ENCODE measurements around the gene FYB1. TPM values are rescaled to one million over a fixed set of nuclear protein-coding genes. Genes with fewer than 3 reads are reported as not detected.
"Not testable (repeated sequence)": the region's sequence is repeated elsewhere in the genome, so short reads cannot be mapped to it uniquely, and the experiment has no call there.

The FYB1 gene
- total and polyA plus RNA-seq, 4 donors: 4.6 to 18.6 (median 9.3) TPM

DNA sequence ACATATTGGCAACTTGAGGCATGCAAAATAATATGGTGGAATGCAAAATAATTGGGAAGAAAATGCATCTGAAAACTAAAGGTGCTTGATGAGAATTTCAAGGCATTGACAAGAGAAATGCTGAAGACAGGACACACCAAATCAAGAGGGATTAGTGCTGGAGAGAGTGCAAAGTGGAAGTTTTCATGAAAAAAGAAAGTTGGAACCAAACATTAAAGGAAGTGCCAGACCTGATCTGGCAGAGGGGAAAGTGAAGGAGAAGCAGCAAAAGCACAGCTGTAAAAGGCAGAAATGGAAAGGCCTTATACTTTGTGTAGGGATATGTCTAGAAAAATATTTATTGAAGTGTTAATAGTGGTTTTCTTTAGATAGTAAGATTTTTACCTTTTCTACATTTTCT, 35.3 kb upstream of the FYB1 start:
- Histone ChIP-seq H3K4me3 (ENCODE audit: low read depth, low read length) (no peak overlapping the region), H3K4me1 (ENCODE audit: control insufficient read depth, insufficient read depth, low read length) (no peaks in the 10 kb centered on the region), H3K27me3 (ENCODE audit: control insufficient read depth, insufficient read depth, low read length) (no peaks in the 10 kb centered on the region), H3K27ac (ENCODE audit: low read depth, low read length) (no peak overlapping the region), H3K9me3 (ENCODE audit: control insufficient read depth, insufficient read depth, low read length) (no peaks in the 10 kb centered on the region), H3K36me3 (ENCODE audit: control insufficient read depth, insufficient read depth, low read length) (no peaks in the 10 kb centered on the region)
- DNase-seq (ENCODE audit: low read depth in 4 of 6, low spot score in 6 of 6): no peak

DNA sequence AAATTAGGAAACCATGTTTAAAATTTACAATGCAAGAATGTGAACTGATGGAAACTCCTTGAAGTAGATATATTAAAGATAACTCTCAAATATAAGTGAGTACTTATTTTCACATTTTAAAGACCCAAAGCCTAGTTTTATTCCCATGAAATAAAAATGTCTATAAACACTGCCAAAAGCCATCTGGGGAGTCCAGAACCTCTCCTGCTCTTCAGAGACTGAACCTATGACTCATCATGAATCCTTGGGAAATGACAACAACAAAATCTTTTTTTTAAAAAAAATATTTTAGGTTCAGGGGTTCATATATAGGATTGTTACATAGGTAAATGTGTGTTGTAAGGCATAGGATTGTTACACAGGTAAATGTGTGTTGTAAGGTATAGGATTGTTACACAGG, 33.8 kb upstream of the FYB1 start:
- Histone ChIP-seq H3K4me3 (ENCODE audit: low read depth, low read length) (no peak overlapping the region), H3K27ac (ENCODE audit: low read depth, low read length) (no peak overlapping the region), H3K9me3 (ENCODE audit: control insufficient read depth, insufficient read depth, low read length) (no peaks in the 10 kb centered on the region), H3K36me3 (ENCODE audit: control insufficient read depth, insufficient read depth, low read length) (no peaks in the 10 kb centered on the region), H3K27me3 (ENCODE audit: control insufficient read depth, insufficient read depth, low read length) (no peaks in the 10 kb centered on the region), H3K4me1 (ENCODE audit: control insufficient read depth, insufficient read depth, low read length) (no peaks in the 10 kb centered on the region)
- DNase-seq (ENCODE audit: low read depth in 4 of 6, low spot score in 6 of 6): no peak

DNA sequence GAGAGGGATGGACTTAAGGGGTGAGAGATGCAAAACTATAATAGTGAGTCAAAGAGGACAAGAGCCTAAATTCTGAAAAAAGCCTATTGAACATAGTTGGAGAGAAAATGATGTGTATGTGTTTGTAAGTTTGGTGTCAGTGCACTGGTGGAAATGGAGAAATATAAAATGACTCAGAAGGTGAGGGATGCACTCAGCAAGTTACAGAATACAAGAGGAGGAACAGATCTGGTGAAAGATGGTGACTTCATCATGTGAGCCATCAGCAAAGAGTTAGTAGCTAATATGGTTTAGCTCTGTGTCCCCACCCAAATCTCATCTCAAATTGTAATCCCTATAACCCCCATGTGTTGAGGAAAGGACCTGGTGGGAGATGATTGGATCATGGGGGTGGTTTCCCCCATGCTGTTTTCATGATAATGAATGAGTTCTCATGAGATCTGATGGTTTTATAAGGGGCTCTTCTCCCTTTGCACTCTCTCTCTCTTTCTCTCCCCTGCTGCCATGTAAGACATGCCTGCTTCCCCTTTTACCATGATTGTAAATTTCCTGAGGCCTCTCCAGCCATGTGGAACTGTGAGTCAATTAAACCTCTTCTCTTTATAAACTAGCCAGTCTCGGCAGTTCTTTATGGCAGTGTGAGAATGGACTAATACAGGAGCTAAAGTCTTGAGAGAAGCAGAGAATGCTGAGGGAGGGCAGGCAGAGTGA, 30.4 kb upstream of the FYB1 start:
- no peak for DNase-seq (ENCODE audit: low read depth in 4 of 6, low spot score in 6 of 6)
- no peaks in the 10 kb centered on the region for H3K4me1 ChIP-seq (ENCODE audit: control insufficient read depth, insufficient read depth, low read length)
- no peaks in the 10 kb centered on the region for H3K36me3 ChIP-seq (ENCODE audit: control insufficient read depth, insufficient read depth, low read length)
- H3K27ac ChIP-seq (ENCODE audit: low read depth, low read length): no peak overlapping the region
- 38% methylated on average over 1 of the region's 1 CpG for WGBS (ENCODE audit: insufficient coverage)
- no peaks in the 10 kb centered on the region for H3K27me3 ChIP-seq (ENCODE audit: control insufficient read depth, insufficient read depth, low read length)
- no peak overlapping the region for H3K4me3 ChIP-seq (ENCODE audit: low read depth, low read length)
- no peaks in the 10 kb centered on the region for H3K9me3 ChIP-seq (ENCODE audit: control insufficient read depth, insufficient read depth, low read length)

DNA sequence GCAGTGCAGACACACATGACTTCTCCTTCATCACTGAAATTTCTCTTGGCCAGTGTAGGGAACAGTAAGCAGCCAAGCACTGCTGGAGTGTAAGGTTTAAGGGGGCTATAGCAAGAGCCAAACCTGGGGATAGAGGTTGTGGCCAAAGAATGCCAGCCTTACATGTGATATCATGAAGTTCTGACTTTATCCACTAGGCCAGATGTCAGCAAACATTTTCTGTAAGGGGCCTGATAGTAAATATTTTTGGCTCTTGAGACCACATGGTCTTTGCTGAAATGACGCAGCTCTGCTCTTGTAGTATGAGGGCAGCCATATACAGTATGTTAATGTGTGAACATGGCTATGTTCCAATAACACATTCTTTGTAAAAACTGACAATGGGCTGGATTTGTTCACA, 29.7 kb upstream of the FYB1 start:
- Histone ChIP-seq H3K27me3 (ENCODE audit: control insufficient read depth, insufficient read depth, low read length) (no peaks in the 10 kb centered on the region), H3K9me3 (ENCODE audit: control insufficient read depth, insufficient read depth, low read length) (no peaks in the 10 kb centered on the region), H3K36me3 (ENCODE audit: control insufficient read depth, insufficient read depth, low read length) (no peaks in the 10 kb centered on the region), H3K4me3 (ENCODE audit: low read depth, low read length) (no peak overlapping the region), H3K27ac (ENCODE audit: low read depth, low read length) (no peak overlapping the region), H3K4me1 (ENCODE audit: control insufficient read depth, insufficient read depth, low read length) (no peaks in the 10 kb centered on the region)
- DNase-seq (ENCODE audit: low read depth in 4 of 6, low spot score in 6 of 6): no peak
- 100% methylated on average over 1 of the region's 1 CpG for WGBS (ENCODE audit: insufficient coverage)

DNA sequence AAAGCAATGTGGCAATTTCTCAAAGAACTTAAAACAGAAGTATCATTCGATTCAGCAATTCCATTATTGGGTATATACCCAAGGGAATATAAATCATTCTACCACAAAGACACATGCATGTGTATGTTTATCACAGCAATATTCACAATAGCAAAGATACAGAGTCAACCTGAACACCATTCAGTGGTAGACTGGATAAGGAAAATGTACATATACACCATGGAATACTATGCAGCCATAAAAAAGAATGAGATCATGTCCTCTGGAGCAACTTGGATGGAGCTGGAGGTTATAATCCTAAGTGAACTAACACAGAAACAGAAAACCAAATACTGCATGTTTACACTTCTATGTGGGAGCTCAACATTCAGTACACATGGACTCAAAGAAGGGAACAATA, 21.4 kb upstream of the FYB1 start:
- no peak for DNase-seq (ENCODE audit: low read depth in 4 of 6, low spot score in 6 of 6)
- Histone ChIP-seq H3K4me1 (ENCODE audit: control insufficient read depth, insufficient read depth, low read length) (no peaks in the 10 kb centered on the region), H3K4me3 (ENCODE audit: low read depth, low read length) (no peak overlapping the region), H3K27me3 (ENCODE audit: control insufficient read depth, insufficient read depth, low read length) (no peaks in the 10 kb centered on the region), H3K27ac (ENCODE audit: low read depth, low read length) (no peak overlapping the region), H3K36me3 (ENCODE audit: control insufficient read depth, insufficient read depth, low read length) (no peaks in the 10 kb centered on the region), H3K9me3 (ENCODE audit: control insufficient read depth, insufficient read depth, low read length) (no peaks in the 10 kb centered on the region)
- no CpG with 5 or more reads among the region's 1 CpG for WGBS (ENCODE audit: insufficient coverage)

DNA sequence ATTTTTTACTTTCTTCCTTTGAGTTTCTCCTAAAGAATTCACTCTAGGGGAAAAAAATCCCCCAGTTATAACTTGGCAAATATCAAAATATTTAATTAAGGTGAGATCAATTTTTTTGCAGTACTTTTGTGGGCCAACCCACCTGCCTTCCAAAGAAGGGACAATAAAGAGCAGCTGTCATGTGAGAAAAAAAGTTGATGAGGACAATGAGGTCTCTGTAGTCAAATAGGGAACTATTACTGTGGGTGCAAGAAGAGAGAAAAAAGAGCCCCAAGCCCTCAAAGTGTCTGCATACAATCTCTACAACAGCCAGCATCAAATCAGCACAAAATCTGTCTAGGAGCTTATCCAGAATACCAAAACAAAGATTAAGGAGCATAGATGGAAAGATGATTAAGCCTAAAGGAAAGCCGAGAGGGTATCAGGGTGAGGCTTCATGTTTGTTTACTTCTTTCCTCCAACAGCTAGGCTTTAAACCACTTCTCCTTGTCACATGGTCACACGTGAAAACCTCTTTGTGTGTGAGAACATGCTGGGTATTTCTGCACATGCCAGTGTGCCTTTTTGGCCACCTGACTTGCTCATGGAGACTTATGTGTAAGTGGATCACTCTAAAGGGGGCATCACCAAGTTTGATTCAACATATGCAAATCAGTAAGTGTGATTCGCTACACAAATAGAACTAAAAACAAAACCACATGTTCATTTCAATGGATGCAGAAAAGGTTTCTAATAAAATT, 19.2 kb upstream of the FYB1 start:
- no CpG with 5 or more reads among the region's 3 CpGs for WGBS (ENCODE audit: insufficient coverage)
- no peaks in the 10 kb centered on the region for H3K4me1 ChIP-seq (ENCODE audit: control insufficient read depth, insufficient read depth, low read length)
- no peak overlapping the region for H3K27ac ChIP-seq (ENCODE audit: low read depth, low read length)
- no peaks in the 10 kb centered on the region for H3K27me3 ChIP-seq (ENCODE audit: control insufficient read depth, insufficient read depth, low read length)
- H3K9me3 ChIP-seq (ENCODE audit: control insufficient read depth, insufficient read depth, low read length): no peaks in the 10 kb centered on the region
- H3K36me3 ChIP-seq (ENCODE audit: control insufficient read depth, insufficient read depth, low read length): no peaks in the 10 kb centered on the region
- H3K4me3 ChIP-seq (ENCODE audit: low read depth, low read length): no peak overlapping the region
- DNase-seq (ENCODE audit: low read depth in 4 of 6, low spot score in 6 of 6): no peak

DNA sequence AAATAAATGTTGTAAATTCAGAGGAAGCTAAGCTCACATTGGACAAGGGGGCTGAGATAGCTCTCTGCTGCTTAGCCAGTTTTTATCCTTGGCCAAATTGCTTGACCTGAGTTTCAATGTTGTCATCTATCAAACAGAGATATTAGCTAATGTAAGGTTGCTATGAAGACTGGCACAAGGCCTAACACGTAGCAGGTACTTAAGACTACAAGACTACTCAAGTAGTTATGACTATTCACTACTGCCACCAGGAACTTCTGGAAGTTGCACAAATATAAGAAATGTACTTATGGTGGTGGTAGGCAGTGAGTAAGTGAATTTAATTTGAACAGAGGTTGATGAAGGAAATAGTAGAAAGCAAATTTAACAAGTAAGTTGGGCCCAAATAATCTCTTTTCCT, 17.4 kb upstream of the FYB1 start:
- Histone ChIP-seq H3K4me1 (ENCODE audit: control insufficient read depth, insufficient read depth, low read length) (no peaks in the 10 kb centered on the region), H3K9me3 (ENCODE audit: control insufficient read depth, insufficient read depth, low read length) (no peaks in the 10 kb centered on the region), H3K4me3 (ENCODE audit: low read depth, low read length) (no peak overlapping the region), H3K27ac (ENCODE audit: low read depth, low read length) (no peak overlapping the region), H3K27me3 (ENCODE audit: control insufficient read depth, insufficient read depth, low read length) (no peaks in the 10 kb centered on the region), H3K36me3 (ENCODE audit: control insufficient read depth, insufficient read depth, low read length) (no peaks in the 10 kb centered on the region)
- no CpG with 5 or more reads among the region's 1 CpG for WGBS (ENCODE audit: insufficient coverage)
- DNase-seq (ENCODE audit: low read depth in 4 of 6, low spot score in 6 of 6): peak in 1 of 6 donors; percentile 18

DNA sequence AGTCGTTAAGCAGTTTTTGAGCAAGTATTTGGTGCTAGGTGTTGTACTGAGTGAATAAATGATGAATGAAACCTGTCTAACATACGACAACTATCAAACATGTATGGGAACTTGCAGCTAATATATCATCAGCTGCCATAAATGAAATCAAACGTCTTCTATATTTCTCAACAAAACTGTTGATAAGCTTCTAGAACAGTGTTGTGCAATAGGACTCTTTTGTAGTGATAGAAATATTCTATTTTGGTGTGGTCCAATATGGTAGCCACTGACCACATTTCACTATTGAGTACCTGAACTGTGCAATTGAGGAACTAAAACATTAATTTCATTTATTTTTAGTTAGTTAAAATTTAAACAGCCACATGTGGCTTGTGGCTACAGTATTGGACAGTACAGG, 16.3 kb upstream of the FYB1 start:
- no peaks in the 10 kb centered on the region for H3K36me3 ChIP-seq (ENCODE audit: control insufficient read depth, insufficient read depth, low read length)
- no peak overlapping the region for H3K4me3 ChIP-seq (ENCODE audit: low read depth, low read length)
- no peaks in the 10 kb centered on the region for H3K9me3 ChIP-seq (ENCODE audit: control insufficient read depth, insufficient read depth, low read length)
- no peak overlapping the region for H3K27ac ChIP-seq (ENCODE audit: low read depth, low read length)
- H3K4me1 ChIP-seq (ENCODE audit: control insufficient read depth, insufficient read depth, low read length): no peaks in the 10 kb centered on the region
- no CpG with 5 or more reads among the region's 3 CpGs for WGBS (ENCODE audit: insufficient coverage)
- no peaks in the 10 kb centered on the region for H3K27me3 ChIP-seq (ENCODE audit: control insufficient read depth, insufficient read depth, low read length)
- DNase-seq (ENCODE audit: low read depth in 4 of 6, low spot score in 6 of 6): no peak

DNA sequence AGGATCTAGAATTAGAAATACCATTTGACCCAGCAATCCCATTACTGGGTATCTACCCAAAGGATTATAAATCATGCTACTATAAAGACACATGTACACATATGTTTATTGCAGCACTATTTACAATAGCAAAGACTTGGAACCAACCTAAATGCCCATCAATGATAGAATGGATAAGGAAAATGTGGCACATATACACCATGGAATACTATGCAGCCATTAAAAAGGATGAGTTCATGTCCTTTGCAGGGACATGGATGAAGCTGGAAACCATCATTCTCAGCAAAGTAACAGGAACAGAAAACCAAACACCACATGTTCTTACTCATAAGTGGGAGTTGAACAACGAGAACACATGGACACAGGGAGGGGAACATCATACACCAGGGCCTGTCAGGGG, 15.1 kb upstream of the FYB1 start:
- not testable (repeated sequence) for H3K36me3 ChIP-seq (ENCODE audit: control insufficient read depth, insufficient read depth, low read length); DNase-seq (ENCODE audit: low read depth in 4 of 6, low spot score in 6 of 6); H3K4me1 ChIP-seq (ENCODE audit: control insufficient read depth, insufficient read depth, low read length); H3K27ac ChIP-seq (ENCODE audit: low read depth, low read length); H3K9me3 ChIP-seq (ENCODE audit: control insufficient read depth, insufficient read depth, low read length); H3K4me3 ChIP-seq (ENCODE audit: low read depth, low read length); H3K27me3 ChIP-seq (ENCODE audit: control insufficient read depth, insufficient read depth, low read length)
- WGBS (ENCODE audit: insufficient coverage): no CpG with 5 or more reads among the region's 1 CpG

DNA sequence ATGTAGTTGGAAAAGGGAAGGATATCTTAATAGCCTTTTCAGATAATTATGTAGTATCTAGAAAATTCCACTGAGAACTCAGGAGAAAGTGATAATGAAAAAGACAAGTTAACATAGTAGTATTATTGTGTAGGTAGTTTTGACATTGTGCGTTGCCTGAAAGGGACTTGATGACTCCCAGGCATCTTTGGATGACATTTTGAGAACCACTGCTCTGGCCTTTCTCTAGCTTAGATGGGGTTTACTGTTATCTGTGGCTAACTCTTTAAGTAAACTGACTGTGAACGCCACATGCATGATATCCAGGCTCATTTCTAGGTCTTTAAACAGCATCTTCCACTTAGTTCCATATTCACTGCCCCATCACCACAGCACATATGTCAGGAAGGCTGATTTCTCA, 14.4 kb upstream of the FYB1 start:
- DNase-seq (ENCODE audit: low read depth in 4 of 6, low spot score in 6 of 6): no peak
- no peaks in the 10 kb centered on the region for H3K9me3 ChIP-seq (ENCODE audit: control insufficient read depth, insufficient read depth, low read length)
- no peak overlapping the region for H3K4me3 ChIP-seq (ENCODE audit: low read depth, low read length)
- H3K27me3 ChIP-seq (ENCODE audit: control insufficient read depth, insufficient read depth, low read length): no peaks in the 10 kb centered on the region
- no peaks in the 10 kb centered on the region for H3K36me3 ChIP-seq (ENCODE audit: control insufficient read depth, insufficient read depth, low read length)
- no peak overlapping the region for H3K27ac ChIP-seq (ENCODE audit: low read depth, low read length)
- no peaks in the 10 kb centered on the region for H3K4me1 ChIP-seq (ENCODE audit: control insufficient read depth, insufficient read depth, low read length)
- WGBS (ENCODE audit: insufficient coverage): 91% methylated on average over 1 of the region's 2 CpGs
